ENCODE data around the gene OR5J2. TPM values are rescaled to one million over a fixed set of nuclear protein-coding genes. Genes with fewer than 3 reads are reported as not detected.
"Not testable (repeated sequence)": the region's sequence is repeated elsewhere in the genome, so short reads cannot be mapped to it uniquely, and the experiment has no call there.

OR5J2 gene
- polyA plus RNA-seq (ENCODE audit: insufficient read length): not detected

DNA sequence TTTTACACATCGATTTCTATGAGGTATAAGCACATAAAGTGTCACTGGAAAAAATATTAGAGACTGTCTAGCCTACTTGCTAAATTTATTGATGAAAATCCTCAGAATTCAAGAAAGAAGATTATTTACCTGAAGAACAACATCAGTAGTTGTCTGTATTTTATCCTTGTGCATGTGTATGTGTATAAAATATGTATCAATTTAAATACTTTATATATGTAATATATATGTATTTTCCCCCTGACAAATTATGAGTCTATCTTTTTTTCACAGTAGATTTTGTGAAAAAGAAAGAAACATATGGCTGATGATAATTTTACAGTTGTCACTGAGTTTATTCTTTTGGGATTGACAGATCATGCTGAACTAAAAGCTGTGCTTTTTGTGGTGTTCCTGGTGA is at the start of gene OR5J2:
Gene OR5J2, plus strand, starts transcription at position 301 of the 400 bp plus-strand sequence. Its CDS starts 0 bp downstream, at position 301.
- DNase-seq (ENCODE audit: low read depth): no peak

DNA sequence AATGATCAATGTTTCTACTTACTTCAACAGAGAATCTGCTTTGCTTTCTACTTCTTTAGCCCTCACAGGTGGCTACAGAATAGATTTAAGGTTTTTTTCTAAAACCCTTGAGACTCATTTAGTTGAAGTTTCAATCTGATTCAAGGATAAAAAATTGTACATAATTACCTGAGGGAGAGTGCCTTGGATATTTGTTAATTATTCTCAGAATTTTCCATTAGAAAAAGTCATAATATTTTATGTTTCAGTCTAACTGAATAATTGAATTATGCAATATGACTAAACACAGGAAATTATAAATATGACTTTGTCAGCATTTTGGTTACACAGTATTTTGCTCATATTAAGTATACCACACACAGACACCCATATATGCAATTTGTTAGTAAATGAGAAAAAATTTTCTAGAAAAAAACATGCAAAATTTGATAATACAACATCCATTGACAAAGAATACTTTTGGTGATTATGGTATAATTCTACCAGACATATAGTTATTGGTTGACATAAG is 36.2 kb upstream of the OR5J2 start, which contains the start of gene OR8J3:
Gene OR8J3, minus strand, starts transcription at position 51 of the 511 bp plus-strand sequence. CDS start 2,483 bp downstream, outside the sequence.
- no peak for DNase-seq (ENCODE audit: low read depth)

DNA sequence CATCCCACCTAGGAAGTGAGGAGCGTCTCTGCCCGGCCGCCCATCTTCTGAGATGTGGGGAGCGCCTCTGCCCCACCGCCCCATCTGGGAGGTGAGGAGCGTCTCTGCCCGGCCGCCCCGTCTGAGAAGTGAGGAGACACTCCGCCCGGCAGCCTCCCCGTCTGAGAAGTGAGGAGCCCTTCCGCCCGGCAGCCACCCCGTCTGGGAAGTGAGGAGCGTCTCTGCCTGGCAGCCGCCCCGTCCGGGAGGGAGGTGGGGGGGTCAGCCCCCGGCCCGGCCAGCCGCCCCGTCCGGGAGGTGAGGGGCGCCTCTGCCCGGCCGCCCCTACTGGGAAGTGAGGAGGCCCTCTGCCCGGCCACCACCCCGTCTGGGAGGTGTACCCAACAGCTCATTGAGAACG is 32.7 kb upstream of the OR5J2 start:
- DNase-seq (ENCODE audit: low read depth): not testable (repeated sequence)

DNA sequence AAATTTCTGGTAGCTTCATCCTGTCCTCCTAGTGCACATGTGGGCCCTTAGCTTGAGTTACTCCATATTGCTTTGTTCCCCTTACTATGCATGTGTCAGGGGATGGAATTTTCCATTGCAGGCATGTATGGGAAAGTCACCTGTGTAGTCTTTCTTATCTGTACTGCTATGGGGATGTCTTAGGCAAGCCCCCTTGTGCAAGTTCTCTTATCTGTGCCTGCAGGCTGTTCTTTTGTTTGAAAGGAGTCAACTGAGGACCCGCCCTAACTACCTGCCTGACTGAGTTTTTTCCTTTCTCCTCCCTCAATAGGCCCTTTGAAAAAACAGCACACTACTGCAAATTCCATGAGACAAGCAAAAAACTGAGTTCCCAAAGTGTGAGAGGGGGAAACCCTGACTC is 25.0 kb upstream of the OR5J2 start:
- DNase-seq (ENCODE audit: low read depth): no peak

GRCh38 chr11:56152333-56152732 is 24.1 kb upstream of the OR5J2 start:
- DNase-seq (ENCODE audit: low read depth): no peak

- no peak for DNase-seq (ENCODE audit: low read depth)
These were observed 16.2 kb upstream of the OR5J2 start, which contains the start of gene OR8K5 for GRCh38 chr11:56160217-56160616. Gene OR8K5 (minus strand): TSS chr11:56160317. CDS start chr11:56160317, 0 bp downstream.

DNA sequence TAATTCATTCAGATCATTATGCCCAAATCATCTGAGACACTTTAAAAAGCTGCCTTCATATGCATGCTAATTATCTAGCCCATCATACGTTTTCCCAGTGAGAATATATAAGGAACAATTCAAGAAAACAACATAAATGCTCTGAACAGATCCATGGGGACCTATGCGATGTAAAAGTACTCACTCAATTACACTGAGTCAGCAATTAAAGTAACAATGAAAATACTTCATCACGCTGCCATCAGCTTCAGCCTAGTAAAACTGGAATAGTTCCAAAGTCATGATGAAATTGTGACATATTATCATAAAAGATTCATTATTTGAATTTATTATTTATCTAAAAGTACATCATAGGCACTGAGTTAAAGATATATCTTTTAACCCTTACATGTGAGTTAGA is 12.6 kb upstream of the OR5J2 start:
- no peak for DNase-seq (ENCODE audit: low read depth)

DNA sequence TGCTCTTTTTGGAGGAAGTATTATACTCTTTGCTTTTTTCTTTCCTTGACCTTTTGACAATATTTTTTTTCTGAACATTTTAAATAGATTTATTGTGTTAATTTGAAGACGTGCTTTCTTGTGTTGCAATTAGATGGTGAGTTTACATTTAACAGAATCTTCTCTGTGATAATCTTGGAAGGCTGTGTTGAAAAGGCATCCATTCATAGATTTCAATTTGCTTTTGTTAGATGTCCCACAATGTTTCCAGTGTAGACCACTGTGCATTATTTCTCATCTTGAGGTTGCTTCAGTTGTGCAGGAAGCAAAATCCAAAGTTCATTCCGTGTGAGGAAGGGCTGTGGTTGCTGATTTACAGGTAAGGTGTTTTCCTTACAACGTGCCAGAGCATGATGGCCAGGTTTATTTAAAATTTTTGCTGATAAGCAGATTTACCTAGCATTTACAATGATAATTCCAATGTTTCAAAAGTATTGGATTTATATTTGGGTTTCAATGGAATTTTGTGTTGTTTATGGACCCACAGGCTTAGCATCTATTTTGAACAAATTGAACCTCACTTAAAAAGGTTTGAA is 4.1 kb upstream of the OR5J2 start:
- no peak for DNase-seq (ENCODE audit: low read depth)

- no peak for DNase-seq (ENCODE audit: low read depth)
These were observed 7.0 kb downstream of the OR5J2 start for GRCh38 chr11:56183459-56183858.

DNA sequence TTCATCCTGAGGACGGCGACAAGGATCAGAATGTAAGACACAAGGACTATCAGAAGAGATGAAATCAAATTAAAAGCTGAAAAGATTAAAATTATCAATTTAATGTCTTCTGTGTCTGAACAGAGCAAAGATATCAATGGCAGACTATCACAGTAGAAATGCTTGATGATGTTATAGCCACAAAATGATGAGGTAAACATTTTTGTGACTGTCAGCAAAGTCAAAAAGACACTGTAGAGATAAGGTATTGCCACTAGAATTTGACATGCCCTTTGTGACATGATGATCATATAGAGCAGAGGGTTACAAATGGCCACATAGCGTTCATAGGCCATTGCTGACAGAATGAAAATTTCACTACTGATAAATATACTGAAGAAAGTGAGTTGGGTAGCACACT is 12.2 kb downstream of the OR5J2 start:
- DNase-seq (ENCODE audit: low read depth): no peak

DNA sequence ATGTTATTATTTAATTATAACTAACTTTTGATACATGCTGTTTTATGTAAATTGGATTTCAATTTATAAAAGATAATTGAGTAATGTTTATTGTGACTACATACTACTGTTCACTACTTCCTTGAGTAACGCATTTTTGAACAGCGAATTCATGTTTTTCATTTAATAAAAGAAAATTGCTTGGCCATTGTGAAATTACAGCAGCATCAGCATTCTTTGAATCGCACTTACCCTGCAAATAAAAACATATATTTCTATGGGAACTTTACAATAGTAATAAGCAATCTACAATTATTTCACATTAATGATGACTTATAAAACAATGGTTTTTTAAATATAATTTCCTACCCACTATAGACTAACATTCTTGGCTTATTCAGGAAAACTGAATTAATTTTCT is 20.3 kb downstream of the OR5J2 start:
- DNase-seq (ENCODE audit: low read depth): no peak

- no peak for DNase-seq (ENCODE audit: low read depth)
These were observed 20.9 kb downstream of the OR5J2 start for GRCh38 chr11:56197367-56197766.

GRCh38 chr11:56207790-56208189 is 31.4 kb downstream of the OR5J2 start:
- no peak for DNase-seq (ENCODE audit: low read depth)

DNA sequence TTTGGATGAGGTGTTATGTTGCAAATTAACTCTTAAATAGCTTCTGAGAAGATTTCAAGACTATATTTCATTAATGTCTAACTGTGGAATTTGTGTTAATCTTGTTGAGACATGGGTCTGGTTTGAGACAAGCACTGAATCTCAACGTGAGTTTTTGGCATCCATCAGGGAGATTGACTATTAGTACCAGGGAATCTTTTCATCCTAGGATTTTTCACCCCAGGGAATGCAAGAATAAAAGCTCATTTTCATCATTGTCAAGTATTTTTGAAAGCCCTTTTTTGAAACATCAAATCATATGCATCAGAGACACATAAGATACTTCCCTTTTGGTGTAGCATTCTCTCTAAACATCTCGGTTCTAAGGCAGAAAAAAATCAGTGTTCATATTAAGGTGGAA is 38.1 kb downstream of the OR5J2 start:
- DNase-seq (ENCODE audit: low read depth): no peak

DNA sequence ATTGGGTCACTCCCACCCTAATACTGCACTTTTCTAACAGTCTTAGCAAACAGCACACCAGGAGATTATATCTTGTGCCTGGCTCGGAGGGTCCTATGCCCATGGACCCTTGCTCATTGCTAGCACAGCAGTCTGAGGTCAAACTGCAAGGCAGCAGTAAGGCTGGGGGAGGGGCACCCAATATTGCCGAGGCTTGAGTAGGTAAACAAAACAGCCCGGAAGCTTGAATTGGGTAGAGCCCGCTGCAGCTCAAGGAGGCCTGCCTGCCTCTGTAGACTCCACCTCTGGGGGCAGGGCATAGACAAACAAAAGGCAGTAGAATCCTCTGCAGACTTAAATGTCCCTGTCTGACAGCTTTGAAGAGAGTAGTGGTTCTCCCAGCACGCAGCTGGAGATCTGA is 43.3 kb downstream of the OR5J2 start:
- DNase-seq (ENCODE audit: low read depth): not testable (repeated sequence)

Other genes with a start within 250 kb of the OR5J2 start
- not detected for gene OR5I1, start 240.2 kb upstream of the OR5J2 start, polyA plus RNA-seq (ENCODE audit: insufficient read length)
- gene OR10AG1, start 206.7 kb upstream of the OR5J2 start, polyA plus RNA-seq (ENCODE audit: insufficient read length): not detected
- gene OR5F1, start 182.0 kb upstream of the OR5J2 start, polyA plus RNA-seq (ENCODE audit: insufficient read length): not detected
- 0.01 TPM for gene OR5AS1, start 149.0 kb upstream of the OR5J2 start, polyA plus RNA-seq (ENCODE audit: insufficient read length)
- not detected for gene OR8I2, start 83.3 kb upstream of the OR5J2 start, polyA plus RNA-seq (ENCODE audit: insufficient read length)
- gene OR8H2, start 72.9 kb upstream of the OR5J2 start, polyA plus RNA-seq (ENCODE audit: insufficient read length): 0.08 TPM
- gene OR8H3, start 54.2 kb upstream of the OR5J2 start, polyA plus RNA-seq (ENCODE audit: insufficient read length): not detected
- gene OR8J3, start 36.4 kb upstream of the OR5J2 start, polyA plus RNA-seq (ENCODE audit: insufficient read length): not detected
- not detected for gene OR8K5, start 16.3 kb upstream of the OR5J2 start, polyA plus RNA-seq (ENCODE audit: insufficient read length)
- gene OR5T2, start 57.6 kb downstream of the OR5J2 start, polyA plus RNA-seq (ENCODE audit: insufficient read length): not detected
- gene OR5T3, start 75.6 kb downstream of the OR5J2 start, polyA plus RNA-seq (ENCODE audit: insufficient read length): not detected
- gene OR5T1, start 97.5 kb downstream of the OR5J2 start, polyA plus RNA-seq (ENCODE audit: insufficient read length): not detected
- not detected for gene OR8H1, start 115.6 kb downstream of the OR5J2 start, polyA plus RNA-seq (ENCODE audit: insufficient read length)
- gene OR8K3, start 138.5 kb downstream of the OR5J2 start, polyA plus RNA-seq (ENCODE audit: insufficient read length): not detected
- gene OR8K1, start 169.4 kb downstream of the OR5J2 start, polyA plus RNA-seq (ENCODE audit: insufficient read length): not detected
- not detected for gene OR8J1, start 177.7 kb downstream of the OR5J2 start, polyA plus RNA-seq (ENCODE audit: insufficient read length)
- not detected for gene OR8U1, start 199.0 kb downstream of the OR5J2 start, polyA plus RNA-seq (ENCODE audit: insufficient read length)
- not detected for gene OR5AL1, start 236.1 kb downstream of the OR5J2 start, polyA plus RNA-seq (ENCODE audit: insufficient read length)